Spleen (tissue), 11 donors: Measurements from ENCODE around the gene ARHGAP27. TPM values are rescaled to one million over a fixed set of nuclear protein-coding genes. Genes with fewer than 3 reads are reported as not detected.
"Not testable (repeated sequence)": the region's sequence is repeated elsewhere in the genome, so short reads cannot be mapped to it uniquely, and the experiment has no call there.

Source experiments
- DNase-seq: peaks from one replicate; pipeline ENCODE4 v3.0.0-alpha.2; 2020
- H3K27ac ChIP-seq, 8 donors: fragments of 200-600 bp; sonication (generic) in 7 of 8; 1 replicate in 4 of 8; 2 replicates in 4 of 8; pipeline versions ENCODE4 v1.5.0 to v1.8.0; 2016 to 2021; ENCODE audit warnings: inconsistent platforms in 4 of 8, mild to moderate bottlenecking in 4 of 8, moderate library complexity in 1 of 8
- H3K27me3 ChIP-seq, 7 donors: fragments of 200-600 bp; sonication (generic) in 6 of 7; replicated peaks in 1 of 7; 1 replicate in 4 of 7; 2 replicates in 3 of 7; pipeline versions ENCODE4 v1.5.0 to v1.8.0; 2016 to 2021; ENCODE audit warnings: inconsistent platforms in 3 of 7, mild to moderate bottlenecking in 1 of 7
- H3K36me3 ChIP-seq, 6 donors: fragments of 200-600 bp; sonication (generic) in 5 of 6; 1 replicate in 4 of 6; 2 replicates in 2 of 6; pipeline versions ENCODE4 v1.5.0 to v1.8.0; 2016 to 2021; ENCODE audit warnings: inconsistent platforms in 2 of 6
- H3K4me1 ChIP-seq, 6 donors: fragments of 200-600 bp; sonication (generic) in 5 of 6; 1 replicate in 3 of 6; 2 replicates in 3 of 6; pipeline versions ENCODE4 v1.5.0 to v1.8.0; 2016 to 2021; ENCODE audit warnings: inconsistent platforms in 3 of 6
- H3K4me3 ChIP-seq, 8 donors: fragments of 200-600 bp; sonication (generic) in 7 of 8; 1 replicate in 4 of 8; 2 replicates in 4 of 8; pipeline versions ENCODE4 v1.5.0 to v1.8.0; 2016 to 2021; ENCODE audit warnings: inconsistent platforms in 4 of 8, mild to moderate bottlenecking in 4 of 8, moderate library complexity in 2 of 8
- H3K9me3 ChIP-seq, 8 donors: fragments of 200-600 bp; sonication (generic) in 7 of 8; 1 replicate in 4 of 8; 2 replicates in 4 of 8; pipeline versions ENCODE4 v1.5.0 to v1.8.0; 2016 to 2021; ENCODE audit warnings: inconsistent platforms in 4 of 8
- CTCF ChIP-seq, 11 experiments: fragments of 200-600 bp in 7 of 11; fragments of 450-650 bp in 4 of 11; sonication (generic) in 4 of 11; IDR thresholded peaks in 8 of 11; conservative IDR thresholded peaks in 3 of 11; 1 replicate in 7 of 11; 2 replicates in 4 of 11; pipeline versions ENCODE4 v1.4.0 to v1.8.0; 2016 to 2021; ENCODE audit warnings: antibody characterized with exemption in 11 of 11, inconsistent platforms in 4 of 11, mild to moderate bottlenecking in 1 of 11
- POLR2A ChIP-seq, 3 donors: fragments of 450-650 bp; IDR thresholded peaks; one replicate each; pipeline ENCODE4 v1.5.1; 2017; ENCODE audit warnings: antibody characterized with exemption in 3 of 3, mild to moderate bottlenecking in 1 of 3
- POLR2AphosphoS5 ChIP-seq, 3 donors: sonication (generic); formaldehyde crosslinking; IDR thresholded peaks; one replicate each; pipeline ENCODE4 v1.5.1; 2017; ENCODE audit warnings: antibody characterized with exemption in 3 of 3
- WGBS, 5 donors: extraction: QIAGEN DNeasy Blood & Tissue Kit in 3 of 5; methylation state at CpG; one replicate each; pipeline versions ENCODE4 v1.1.5 to v1.1.7; 2013 to 2018; 5-methylcytosine and 5-hydroxymethylcytosine counted together
- intact Hi-C: fragments of 100-400 bp; cut with DNase I; formaldehyde crosslinking; loops from one replicate; pipeline ENCODE4 v1.15.0; 2023; ENCODE audit warnings: low total_unique reads
- polyA plus RNA-seq, 3 donors: library from polyadenylated mRNA; stranded (reverse); fragments of 200-250 nt; gene quantifications; one replicate each; pipeline ENCODE4 v1.2.1, GENCODE V29; 2013
- total RNA-seq, 7 donors: library from RNA; depleted of rRNA in 3 of 7; stranded (reverse); fragments of >200 nt in 3 of 7; fragmentation: NEBNext Ultra II Directional in 4 of 7; extraction: Animal tissue kit (Norgen Biotek cat#: 25700) in 4 of 7; gene quantifications; one replicate each; pipeline versions ENCODE4 v1.1.0 to v1.2.1, GENCODE V29; 2016 to 2021
- donor health status: healthy with polysubstance abuse.
- donor health status: DM: no; HTN: no; CAD: no; lungs with moderate emphysema.
- donor health status: DM: no; HTN: no; CAD: no.
- donor health status: Bipolar disorder and iron deficiency.
- donor health status: healthy.
- donor health status: DM: no; HTN: no; CAD: no.
- donor health status: DM: yes; HTN: yes; CAD: no.

Gene ARHGAP27
- total and polyA plus RNA-seq, 10 donors, result 43.6 to 151 (median 118) TPM

GRCh38 chr17:45451131-45451530, 18.5 kb upstream of the ARHGAP27 start:
- Histone ChIP-seq H3K36me3 (peaks cover 0 to 91% (median 7%) of the 10 kb centered on the region in 6 donors), H3K4me1 (peaks cover 0 to 31% (median 7%) of the 10 kb centered on the region in 6 donors), H3K27me3 (no peaks in the 10 kb centered on the region), H3K27ac (peak overlapping the region in 1 of 8 donors; percentile 45), H3K4me3 (no peak overlapping the region), H3K9me3 (no peaks in the 10 kb centered on the region)
- TF ChIP-seq POLR2AphosphoS5 (IDR thresholded peaks at IDR 0.05) (no peak), POLR2A (IDR thresholded peaks at IDR 0.05) (no peak), CTCF (IDR thresholded peaks at IDR 0.05 in 8 of 11, conservative IDR thresholded peaks at IDR 0.05 in 3 of 11) (no peak)
- peak; percentile 74 for DNase-seq
- 69 to 100% (median 82%) methylated on average over 3 to 8 of the region's 8 CpGs for WGBS, 5 donors
- intact Hi-C loops, result no loop called here

GRCh38 chr17:45449708-45450329, 17.1 kb upstream of the ARHGAP27 start:
- Histone ChIP-seq H3K36me3 (peaks cover 0 to 94% (median 15%) of the 10 kb centered on the region in 6 donors), H3K4me1 (peaks cover 0 to 36% (median 11%) of the 10 kb centered on the region in 6 donors)
- 87 to 100% (median 96%) methylated on average over 1 of the region's 1 CpG for WGBS, 5 donors
- H3K27me3 ChIP-seq, H3K4me3 ChIP-seq, intact Hi-C loops, H3K9me3 ChIP-seq, H3K27ac ChIP-seq: not testable (repeated sequence)
- DNase-seq, result peak; percentile 5

- H3K27ac ChIP-seq, H3K27me3 ChIP-seq, H3K9me3 ChIP-seq, H3K4me3 ChIP-seq, intact Hi-C loops, DNase-seq: not testable (repeated sequence)
- WGBS, 5 donors, result 93 to 100% (median 100%) methylated on average over 1 of the region's 1 CpG
- Histone ChIP-seq H3K4me1 (peaks cover 0 to 36% (median 11%) of the 10 kb centered on the region in 6 donors), H3K36me3 (peaks cover 0 to 93% (median 15%) of the 10 kb centered on the region in 6 donors)
These were observed 16.6 kb upstream of the ARHGAP27 start for GRCh38 chr17:45449260-45449659.

GRCh38 chr17:45448483-45448882, 15.8 kb upstream of the ARHGAP27 start:
- intact Hi-C loops, H3K4me3 ChIP-seq, H3K9me3 ChIP-seq, H3K27me3 ChIP-seq, DNase-seq: not testable (repeated sequence)
- H3K36me3 ChIP-seq, result peaks cover 0 to 93% (median 11%) of the 10 kb centered on the region in 6 donors
- peak overlapping the region in 1 of 8 donors; percentile 31 for H3K27ac ChIP-seq
- 80 to 100% (median 100%) methylated on average over 1 of the region's 1 CpG for WGBS, 5 donors
- peaks cover 0 to 36% (median 11%) of the 10 kb centered on the region in 6 donors for H3K4me1 ChIP-seq

GRCh38 chr17:45448066-45448465, 15.4 kb upstream of the ARHGAP27 start:
- Histone ChIP-seq H3K36me3 (peaks cover 0 to 92% (median 11%) of the 10 kb centered on the region in 6 donors), H3K27ac (peak overlapping the region in 1 of 8 donors; percentile 31), H3K4me1 (peaks cover 0 to 34% (median 11%) of the 10 kb centered on the region in 6 donors)
- H3K4me3 ChIP-seq, intact Hi-C loops, H3K9me3 ChIP-seq, H3K27me3 ChIP-seq: not testable (repeated sequence)
- 78 to 87% (median 84%) methylated on average over 7 of the region's 7 CpGs for WGBS, 5 donors
- DNase-seq, result peak; percentile 4

- Histone ChIP-seq H3K36me3 (peaks cover 0 to 89% (median 11%) of the 10 kb centered on the region in 6 donors), H3K27ac (peak overlapping the region in 1 of 8 donors; percentile 31), H3K4me1 (peaks cover 0 to 30% (median 11%) of the 10 kb centered on the region in 6 donors)
- DNase-seq, H3K27me3 ChIP-seq, intact Hi-C loops, H3K4me3 ChIP-seq, H3K9me3 ChIP-seq: not testable (repeated sequence)
- WGBS, 5 donors, result 67 to 86% (median 79%) methylated on average over 14 of the region's 14 CpGs
These were observed 15.0 kb upstream of the ARHGAP27 start for GRCh38 chr17:45447650-45448049.

- peak; percentile 31 for DNase-seq
- H3K27me3 ChIP-seq, intact Hi-C loops, H3K9me3 ChIP-seq, H3K4me3 ChIP-seq: not testable (repeated sequence)
- WGBS, 5 donors, result 94 to 97% (median 97%) methylated on average over 8 of the region's 8 CpGs
- Histone ChIP-seq H3K27ac (peak overlapping the region in 1 of 8 donors; percentile 31), H3K36me3 (peaks cover 0 to 91% (median 11%) of the 10 kb centered on the region in 6 donors), H3K4me1 (peaks cover 0 to 27% (median 10%) of the 10 kb centered on the region in 6 donors)
These were observed 14.4 kb upstream of the ARHGAP27 start for GRCh38 chr17:45446872-45447625.
